GM19099 (cell line): ENCODE measurements around the gene FHIT.

Experiments used
- POLR2A ChIP-seq: IDR thresholded peaks from 3 replicates; pipeline ENCODE4 v1.6.1; 2011; ENCODE audit warnings: low read depth; ENCODE audit not compliant: insufficient read length; ENCODE audit errors: extremely low read depth

FHIT gene

GRCh38 chr3:60364475-60364874, 886.8 kb downstream of the FHIT start:
- no peak for TF ChIP-seq POLR2A

- TF ChIP-seq POLR2A = no peak
These were observed 887.4 kb downstream of the FHIT start for GRCh38 chr3:60363817-60364216.

- TF ChIP-seq POLR2A = no peak
These were observed 895.4 kb downstream of the FHIT start for GRCh38 chr3:60355825-60356224.

GRCh38 chr3:60351481-60351880, 899.8 kb downstream of the FHIT start:
- no peak for TF ChIP-seq POLR2A

- no peak for TF ChIP-seq POLR2A
These were observed 906.9 kb downstream of the FHIT start for GRCh38 chr3:60344340-60344739.

GRCh38 chr3:60343831-60344230, 907.4 kb downstream of the FHIT start:
- no peak for TF ChIP-seq POLR2A

GRCh38 chr3:60339304-60339703, 911.9 kb downstream of the FHIT start:
- TF ChIP-seq POLR2A = no peak

- no peak for TF ChIP-seq POLR2A
These were observed 913.8 kb downstream of the FHIT start for GRCh38 chr3:60337421-60337820.

- no peak for TF ChIP-seq POLR2A
These were observed 915.2 kb downstream of the FHIT start for GRCh38 chr3:60336061-60336460.

- no peak for TF ChIP-seq POLR2A
These were observed 917.5 kb downstream of the FHIT start for GRCh38 chr3:60333710-60334109.

- TF ChIP-seq POLR2A = no peak
These were observed 921.1 kb downstream of the FHIT start for GRCh38 chr3:60330107-60330506.

- TF ChIP-seq POLR2A = no peak
These were observed 925.6 kb downstream of the FHIT start for GRCh38 chr3:60325610-60326170.

- no peak for TF ChIP-seq POLR2A
These were observed 927.6 kb downstream of the FHIT start for GRCh38 chr3:60323651-60324050.

GRCh38 chr3:60323180-60323579, 928.1 kb downstream of the FHIT start:
- TF ChIP-seq POLR2A = no peak

- no peak for TF ChIP-seq POLR2A
These were observed 928.9 kb downstream of the FHIT start for GRCh38 chr3:60322298-60322856.

GRCh38 chr3:60319179-60319858, 931.9 kb downstream of the FHIT start:
- TF ChIP-seq POLR2A = no peak

GRCh38 chr3:60316121-60316797, 935.0 kb downstream of the FHIT start:
- TF ChIP-seq POLR2A = no peak

- TF ChIP-seq POLR2A = no peak
These were observed 937.2 kb downstream of the FHIT start for GRCh38 chr3:60313951-60314461.
